Measurements from ENCODE around the gene TMA7.
"Not testable (repeated sequence)": the region's sequence is repeated elsewhere in the genome, so short reads cannot be mapped to it uniquely, and the experiment has no call there.

The TMA7 gene

GRCh38 chr3:48436477-48436787, 3.6 kb upstream of the TMA7 start:
- no peak for DNase-seq (ENCODE audit: low spot score)

- no peak for DNase-seq (ENCODE audit: low spot score)
These were observed 3.2 kb upstream of the TMA7 start for GRCh38 chr3:48436855-48437254.

- no peak for DNase-seq (ENCODE audit: low spot score)
These were observed 2.2 kb upstream of the TMA7 start for GRCh38 chr3:48437812-48438211.

- DNase-seq (ENCODE audit: low spot score) = no peak
These were observed 517 bp downstream of the TMA7 start for GRCh38 chr3:48440590-48440958.

- no peak for DNase-seq (ENCODE audit: low spot score)
These were observed 1.9 kb downstream of the TMA7 start for GRCh38 chr3:48441940-48442339.

- no peak for DNase-seq (ENCODE audit: low spot score)
These were observed 5.3 kb downstream of the TMA7 start for GRCh38 chr3:48445277-48445882.

GRCh38 chr3:48446043-48446424, 6.0 kb downstream of the TMA7 start:
- no peak for DNase-seq (ENCODE audit: low spot score)

GRCh38 chr3:48446425-48447193, 6.6 kb downstream of the TMA7 start, which contains the start of gene ATRIP:
ATRIP (plus strand) TSS chr3:48446737; CDS start chr3:48446846, 109 bp downstream.
- peak; percentile 93 for DNase-seq (ENCODE audit: low spot score)

- no peak for DNase-seq (ENCODE audit: low spot score)
These were observed 11.2 kb downstream of the TMA7 start for GRCh38 chr3:48451270-48451669.

- no peak for DNase-seq (ENCODE audit: low spot score)
These were observed 16.4 kb downstream of the TMA7 start for GRCh38 chr3:48456456-48456855.

- DNase-seq (ENCODE audit: low spot score) = no peak
These were observed 19.3 kb downstream of the TMA7 start for GRCh38 chr3:48459331-48459730.

- no peak for DNase-seq (ENCODE audit: low spot score)
These were observed 19.9 kb downstream of the TMA7 start for GRCh38 chr3:48459773-48460516.

- no peak for DNase-seq (ENCODE audit: low spot score)
These were observed 20.5 kb downstream of the TMA7 start for GRCh38 chr3:48460517-48460902.

- not testable (repeated sequence) for DNase-seq (ENCODE audit: low spot score)
These were observed 21.7 kb downstream of the TMA7 start for GRCh38 chr3:48461767-48462166.

GRCh38 chr3:48463703-48464102, 23.6 kb downstream of the TMA7 start:
- DNase-seq (ENCODE audit: low spot score) = no peak

- no peak for DNase-seq (ENCODE audit: low spot score)
These were observed 24.7 kb downstream of the TMA7 start for GRCh38 chr3:48464713-48465221.

- no peak for DNase-seq (ENCODE audit: low spot score)
These were observed 25.1 kb downstream of the TMA7 start for GRCh38 chr3:48465237-48465530.

- DNase-seq (ENCODE audit: low spot score) = peak; percentile 95
These were observed 25.7 kb downstream of the TMA7 start for GRCh38 chr3:48465531-48466378.

- DNase-seq (ENCODE audit: low spot score) = no peak
These were observed 26.5 kb downstream of the TMA7 start for GRCh38 chr3:48466386-48467109.

GRCh38 chr3:48467110-48467454, 27.0 kb downstream of the TMA7 start:
- DNase-seq (ENCODE audit: low spot score) = no peak

GRCh38 chr3:48467473-48468267, 27.6 kb downstream of the TMA7 start:
- DNase-seq (ENCODE audit: low spot score) = no peak

Data from left forelimb (tissue), 1 donor.